Colonic mucosa (tissue), 4 donors: ENCODE measurements around the gene CHST6. TPM values are rescaled to one million over a fixed set of nuclear protein-coding genes. Genes with fewer than 3 reads are reported as not detected.
"Not testable (repeated sequence)": the region's sequence is repeated elsewhere in the genome, so short reads cannot be mapped to it uniquely, and the experiment has no call there.

Experiments
- DNase-seq: peaks from one replicate; pipeline ENCODE4 v3.0.0-alpha.2; 2020
- H3K27ac ChIP-seq: fragments of 200-600 bp; one replicate; pipeline ENCODE4 v1.8.0; 2021
- H3K27me3 ChIP-seq: fragments of 200-600 bp; one replicate; pipeline ENCODE4 v1.8.0; 2021
- H3K36me3 ChIP-seq: fragments of 200-600 bp; one replicate; pipeline ENCODE4 v1.8.0; 2021
- H3K4me1 ChIP-seq: fragments of 200-600 bp; one replicate; pipeline ENCODE4 v1.8.0; 2021; ENCODE audit warnings: mild to moderate bottlenecking
- H3K4me3 ChIP-seq: fragments of 200-600 bp; one replicate; pipeline ENCODE4 v1.8.0; 2021
- H3K9ac ChIP-seq, 2 donors: one replicate each; pipeline ENCODE4 v1.7.0; 2013; ENCODE audit warnings: control low read depth in 2 of 2, low read depth in 2 of 2, low read length in 2 of 2
- H3K9me3 ChIP-seq: fragments of 200-600 bp; one replicate; pipeline ENCODE4 v1.8.0; 2021
- intact Hi-C: fragments of 100-400 bp; cut with DNase I; formaldehyde crosslinking; loops from one replicate; pipeline ENCODE4 v1.14.1; 2022
- total RNA-seq, 2 donors: library from RNA; stranded (reverse); fragmentation: NEBNext Ultra II Directional in 1 of 2; extraction: Animal tissue kit (Norgen Biotek cat#: 25700) in 1 of 2; gene quantifications; one replicate each; pipeline ENCODE4 v1.2.1, GENCODE V29; 2021
- TF ChIP-seq, protein P1 (sequence below): fragments of 200-600 bp; IDR thresholded peaks from one replicate; pipeline ENCODE4 v1.8.0; 2022; ENCODE audit warnings: antibody characterized with exemption, mild to moderate bottlenecking
- donor health status: healthy.
- donor health status: DM: no; HTN: no; CAD: no.
- donor health status: DM: no; HTN: no; CAD: no.

Gene CHST6
- 1 to 10 TPM; 2.7 to 5.6 TPM for total RNA-seq

DNA sequence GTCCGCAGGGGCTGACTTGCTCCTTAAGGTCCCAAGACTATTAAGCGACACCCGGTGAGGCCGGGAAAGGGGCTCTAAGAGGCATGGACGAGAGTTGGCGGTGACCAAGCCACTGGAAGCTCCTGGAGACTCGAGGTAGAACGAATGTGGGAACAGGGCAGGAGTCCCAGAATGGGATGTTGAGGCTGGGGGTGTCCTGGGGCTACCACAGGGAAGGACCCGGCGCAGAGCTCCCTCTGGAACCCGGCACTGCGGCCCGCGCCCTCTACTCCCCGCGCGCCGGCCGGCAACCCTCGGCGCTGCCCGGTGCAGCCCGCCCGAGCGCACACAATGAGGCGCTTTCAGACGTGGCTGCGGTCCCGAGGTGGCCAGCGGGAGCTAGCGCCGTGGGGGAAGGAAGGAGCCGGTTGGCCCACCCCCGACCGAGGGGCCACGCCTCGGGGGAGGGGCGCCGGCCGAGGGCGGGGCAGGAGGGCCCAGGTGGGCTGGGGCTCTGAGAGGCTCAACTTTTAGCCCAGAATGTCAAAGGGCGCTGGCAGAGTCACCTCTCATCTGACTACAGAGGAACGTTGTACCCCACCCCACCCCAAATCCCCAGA lies at the start of gene CHST6:
CHST6 (minus strand) TSS at position 366 of the 599 bp plus-strand sequence. CDS start 15,613 bp downstream, outside the sequence.
- H3K36me3 ChIP-seq, result no peaks in the 10 kb centered on the region
- peak within 1 kb of the TSS; percentile 22 for H3K4me3 ChIP-seq
- H3K27ac ChIP-seq, result no peak within 1 kb of the TSS
- peak within 1 kb of the TSS; percentile 43 to 46 for H3K9ac ChIP-seq
- peaks cover 8% of the 10 kb centered on the region for H3K27me3 ChIP-seq
- H3K4me1 ChIP-seq, result peaks cover 6% of the 10 kb centered on the region
- no peaks in the 10 kb centered on the region for H3K9me3 ChIP-seq
- intact Hi-C loops, result no loop called here
- TF ChIP-seq, protein P1, sequence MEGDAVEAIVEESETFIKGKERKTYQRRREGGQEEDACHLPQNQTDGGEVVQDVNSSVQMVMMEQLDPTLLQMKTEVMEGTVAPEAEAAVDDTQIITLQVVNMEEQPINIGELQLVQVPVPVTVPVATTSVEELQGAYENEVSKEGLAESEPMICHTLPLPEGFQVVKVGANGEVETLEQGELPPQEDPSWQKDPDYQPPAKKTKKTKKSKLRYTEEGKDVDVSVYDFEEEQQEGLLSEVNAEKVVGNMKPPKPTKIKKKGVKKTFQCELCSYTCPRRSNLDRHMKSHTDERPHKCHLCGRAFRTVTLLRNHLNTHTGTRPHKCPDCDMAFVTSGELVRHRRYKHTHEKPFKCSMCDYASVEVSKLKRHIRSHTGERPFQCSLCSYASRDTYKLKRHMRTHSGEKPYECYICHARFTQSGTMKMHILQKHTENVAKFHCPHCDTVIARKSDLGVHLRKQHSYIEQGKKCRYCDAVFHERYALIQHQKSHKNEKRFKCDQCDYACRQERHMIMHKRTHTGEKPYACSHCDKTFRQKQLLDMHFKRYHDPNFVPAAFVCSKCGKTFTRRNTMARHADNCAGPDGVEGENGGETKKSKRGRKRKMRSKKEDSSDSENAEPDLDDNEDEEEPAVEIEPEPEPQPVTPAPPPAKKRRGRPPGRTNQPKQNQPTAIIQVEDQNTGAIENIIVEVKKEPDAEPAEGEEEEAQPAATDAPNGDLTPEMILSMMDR, result no peak
- peak; percentile 43 for DNase-seq

DNA sequence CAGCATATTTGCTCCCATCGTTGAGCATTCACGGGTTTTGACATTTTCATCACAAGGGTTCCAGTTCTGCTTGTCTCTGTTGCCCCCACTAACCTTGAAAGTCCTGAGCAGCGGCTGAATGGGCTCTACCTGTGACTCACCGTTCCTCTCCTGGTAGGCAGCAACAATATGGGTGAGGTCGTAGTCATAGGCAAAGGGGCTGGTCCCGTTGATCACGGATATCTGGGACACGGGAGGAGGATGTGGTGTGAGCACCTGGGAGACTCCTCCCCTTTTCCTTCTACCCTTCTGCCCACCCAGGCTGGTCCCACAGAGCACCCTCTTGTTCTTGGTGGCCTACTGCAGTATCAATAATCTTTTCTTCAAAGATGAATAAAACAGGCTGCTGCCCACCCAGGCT lies 47.2 kb upstream of the CHST6 start:
- peak overlapping the region in 1 of 2 donors; percentile 73 for H3K9ac ChIP-seq
- H3K4me3 ChIP-seq, H3K36me3 ChIP-seq, H3K4me1 ChIP-seq, H3K27me3 ChIP-seq, H3K9me3 ChIP-seq, DNase-seq, intact Hi-C loops: not testable (repeated sequence)
- H3K27ac ChIP-seq, result peak overlapping the region; percentile 66

DNA sequence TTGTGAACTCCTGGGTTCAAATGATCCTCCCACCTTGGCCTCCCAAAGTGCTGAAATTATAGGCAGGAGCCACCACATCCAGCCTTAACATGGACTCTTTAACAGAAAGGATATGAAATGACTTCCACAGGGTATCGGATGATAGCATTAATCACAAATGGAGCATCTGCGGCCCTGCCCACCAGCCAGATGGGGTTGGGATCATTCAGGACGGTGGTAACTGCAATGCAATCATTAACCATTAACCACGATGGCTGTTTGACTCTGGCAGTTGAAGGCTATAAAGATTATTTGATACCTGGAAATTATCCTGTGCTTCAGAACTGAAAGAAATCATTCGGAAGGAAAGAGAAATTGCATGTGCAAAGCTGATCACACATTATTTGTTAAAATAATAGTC lies 46.0 kb upstream of the CHST6 start:
- peak; percentile 78 for DNase-seq
- Histone ChIP-seq H3K9ac (no peak overlapping the region), H3K4me3 (no peak overlapping the region), H3K27ac (peak overlapping the region; percentile 66), H3K4me1 (no peaks in the 10 kb centered on the region), H3K36me3 (no peaks in the 10 kb centered on the region), H3K27me3 (no peaks in the 10 kb centered on the region), H3K9me3 (no peaks in the 10 kb centered on the region)
- intact Hi-C loops, result no loop called here
- TF ChIP-seq, protein P1, result no peak

DNA sequence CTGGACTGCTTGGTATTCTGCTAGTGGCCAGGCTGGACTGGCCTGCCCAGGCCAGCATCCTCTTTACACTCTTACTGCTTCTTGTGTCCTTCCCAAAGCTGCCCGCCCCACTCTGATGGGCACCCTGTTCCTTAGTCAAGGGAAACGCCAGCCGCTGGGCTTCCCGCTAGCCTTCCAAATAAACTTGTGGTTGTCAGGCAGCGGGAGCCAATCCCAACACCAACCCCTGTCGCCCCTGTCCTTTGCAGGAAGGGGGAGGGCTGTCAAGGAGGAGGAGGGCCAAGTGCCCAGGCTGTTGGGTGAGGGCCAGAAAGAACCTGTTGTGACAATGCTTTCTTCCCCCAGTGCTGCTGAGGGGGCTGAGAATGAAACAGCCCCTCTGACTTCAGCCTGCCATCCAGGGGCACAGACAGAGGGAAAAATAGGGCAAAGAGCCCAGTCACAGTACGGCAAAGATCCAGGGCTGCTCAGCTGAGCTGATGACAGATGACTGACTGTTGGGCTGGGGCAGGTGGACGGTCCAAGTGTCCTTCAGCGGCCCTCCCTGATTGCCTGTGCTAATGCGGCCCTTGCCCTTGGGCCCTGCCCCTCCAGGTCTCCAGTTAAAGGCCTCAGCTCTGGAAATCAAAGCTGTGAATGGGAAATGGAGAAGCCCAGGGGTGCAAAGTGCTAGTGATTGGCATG lies 43.8 kb upstream of the CHST6 start:
- H3K9me3 ChIP-seq, intact Hi-C loops, DNase-seq, H3K36me3 ChIP-seq, H3K27ac ChIP-seq, H3K9ac ChIP-seq, H3K4me1 ChIP-seq, H3K27me3 ChIP-seq, H3K4me3 ChIP-seq: not testable (repeated sequence)

DNA sequence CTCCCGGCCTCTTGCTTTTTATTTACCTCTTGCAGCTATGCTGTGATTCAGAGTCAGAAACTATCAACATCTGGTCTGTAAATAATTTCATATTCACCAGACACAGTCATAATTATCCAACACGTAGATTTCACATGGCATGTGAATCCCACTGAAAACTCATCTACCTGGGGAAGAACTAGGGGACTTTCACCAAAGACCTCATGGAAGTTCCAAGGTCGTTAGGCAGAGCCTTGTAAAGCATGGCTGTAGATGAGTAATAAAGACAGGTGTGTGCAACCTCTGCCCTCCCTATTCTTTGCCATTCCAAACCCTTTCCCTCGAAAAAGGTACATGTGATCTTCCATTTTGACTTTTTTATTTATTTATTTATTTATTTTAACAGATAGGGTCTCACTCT lies 42.5 kb upstream of the CHST6 start:
- peak overlapping the region; percentile 65 for H3K27ac ChIP-seq
- TF ChIP-seq, protein P1, result no peak
- H3K36me3 ChIP-seq, result no peaks in the 10 kb centered on the region
- intact Hi-C loops, result no loop called here
- peak overlapping the region in 1 of 2 donors; percentile 14 for H3K9ac ChIP-seq
- H3K4me1 ChIP-seq, result no peaks in the 10 kb centered on the region
- H3K27me3 ChIP-seq, result no peaks in the 10 kb centered on the region
- DNase-seq, result peak; percentile 48
- H3K4me3 ChIP-seq, result no peak overlapping the region
- H3K9me3 ChIP-seq, result no peaks in the 10 kb centered on the region

GRCh38 chr16:75535901-75536300 lies 40.7 kb upstream of the CHST6 start, which contains the start of gene CHST5:
CHST5 (minus strand) TSS chr16:75536108; CDS start chr16:75530384, 5,724 bp downstream.
- Histone ChIP-seq H3K27ac (peak within 1 kb of the TSS; percentile 65), H3K4me1 (no peaks in the 10 kb centered on the region), H3K27me3 (no peaks in the 10 kb centered on the region), H3K9me3 (no peaks in the 10 kb centered on the region), H3K36me3 (no peaks in the 10 kb centered on the region), H3K9ac (peak within 1 kb of the TSS; percentile 24 to 87), H3K4me3 (peak within 1 kb of the TSS; percentile 44)
- DNase-seq, result peak; percentile 92
- TF ChIP-seq, protein P1, result no peak
- intact Hi-C loops, result no loop called here
